Neural crest cell (in vitro differentiated cells): ENCODE data around the gene CCDC91. TPM values are rescaled to one million over a fixed set of nuclear protein-coding genes. Genes with fewer than 3 reads are reported as not detected.

Experiments used
- DNase-seq: peaks from one replicate; pipeline ENCODE4 v3.0.0; 2021; ENCODE audit warnings: low read depth, mixed read lengths, low spot score
- H3K27ac Mint-ChIP-seq: one replicate; pipeline ENCODE4 v1.8.0; 2021; ENCODE audit warnings: mild to moderate bottlenecking, mixed read lengths; ENCODE audit not compliant: unreplicated experiment
- H3K27me3 Mint-ChIP-seq: 2 replicates; pipeline ENCODE4 v1.8.0; 2021; ENCODE audit warnings: low read depth, mild to moderate bottlenecking, mixed read lengths
- H3K36me3 Mint-ChIP-seq: 2 replicates; pipeline ENCODE4 v1.8.0; 2021; ENCODE audit warnings: low read depth, mild to moderate bottlenecking, mixed read lengths
- H3K4me1 Mint-ChIP-seq: 2 replicates; pipeline ENCODE4 v1.8.0; 2021; ENCODE audit warnings: mixed read lengths
- H3K4me3 Mint-ChIP-seq: one replicate; pipeline ENCODE4 v1.8.0; 2021; ENCODE audit warnings: mild to moderate bottlenecking, mixed read lengths
- H3K9me3 Mint-ChIP-seq: 2 replicates; pipeline ENCODE4 v1.8.0; 2021; ENCODE audit warnings: mixed read lengths
- CTCF ChIP-seq: fragments of 200-600 bp; sonication (generic); conservative IDR thresholded peaks from 2 replicates; pipeline ENCODE4 v1.5.0; 2021; ENCODE audit warnings: antibody characterized with exemption, mild to moderate bottlenecking
- total RNA-seq: library from RNA; stranded (reverse); gene quantifications from 2 replicates; pipeline ENCODE4 v1.2.1, GENCODE V29; 2021

The CCDC91 gene
- total RNA-seq, 1 donor from 2014 or later: 13.9 TPM

- Mint-ChIP-seq H3K27me3 (no peaks in the 10 kb centered on the region), H3K27ac (no peak overlapping the region), H3K36me3 (no peaks in the 10 kb centered on the region), H3K4me3 (no peak overlapping the region), H3K4me1 (peaks cover 5% of the 10 kb centered on the region), H3K9me3 (peaks cover 2% of the 10 kb centered on the region)
- DNase-seq: no peak
- no peak for TF ChIP-seq CTCF
Measured at GRCh38 chr12:28440081-28440608, 249.9 kb downstream of the CCDC91 start.

- no peaks in the 10 kb centered on the region for H3K36me3 Mint-ChIP-seq
- H3K9me3 Mint-ChIP-seq: peaks cover 2% of the 10 kb centered on the region
- H3K4me3 Mint-ChIP-seq: no peak overlapping the region
- no peak overlapping the region for H3K27ac Mint-ChIP-seq
- peaks cover 5% of the 10 kb centered on the region for H3K4me1 Mint-ChIP-seq
- TF ChIP-seq CTCF: no peak
- no peaks in the 10 kb centered on the region for H3K27me3 Mint-ChIP-seq
- no peak for DNase-seq
Measured at GRCh38 chr12:28442101-28442500, 251.8 kb downstream of the CCDC91 start.

GRCh38 chr12:28443337-28443736 lies 253.1 kb downstream of the CCDC91 start:
- TF ChIP-seq CTCF: no peak
- Mint-ChIP-seq H3K36me3 (no peaks in the 10 kb centered on the region), H3K27ac (no peak overlapping the region), H3K9me3 (peaks cover 2% of the 10 kb centered on the region), H3K4me3 (no peak overlapping the region), H3K27me3 (no peaks in the 10 kb centered on the region), H3K4me1 (peaks cover 5% of the 10 kb centered on the region)
- no peak for DNase-seq

GRCh38 chr12:28446031-28446430 lies 255.8 kb downstream of the CCDC91 start:
- H3K27me3 Mint-ChIP-seq: no peaks in the 10 kb centered on the region
- H3K36me3 Mint-ChIP-seq: no peaks in the 10 kb centered on the region
- no peak overlapping the region for H3K4me3 Mint-ChIP-seq
- no peak overlapping the region for H3K27ac Mint-ChIP-seq
- peaks cover 2% of the 10 kb centered on the region for H3K9me3 Mint-ChIP-seq
- peaks cover 5% of the 10 kb centered on the region for H3K4me1 Mint-ChIP-seq
- TF ChIP-seq CTCF: no peak
- DNase-seq: no peak

- Mint-ChIP-seq H3K4me3 (no peak overlapping the region), H3K9me3 (no peaks in the 10 kb centered on the region), H3K27me3 (no peaks in the 10 kb centered on the region), H3K36me3 (peaks cover 3% of the 10 kb centered on the region), H3K27ac (no peak overlapping the region), H3K4me1 (peaks cover 7% of the 10 kb centered on the region)
- no peak for DNase-seq
- TF ChIP-seq CTCF: no peak
Measured at GRCh38 chr12:28453686-28454085, 263.4 kb downstream of the CCDC91 start.
